OCI-M2 (cell line): ENCODE results near the gene AHCYL2.
"Not testable (repeated sequence)": the region's sequence is repeated elsewhere in the genome, so short reads cannot be mapped to it uniquely, and the experiment has no call there.

Experiments
- DNase-seq: peaks from one replicate; lab custom pipeline; 2025; ENCODE audit not compliant: unreplicated experiment; lab: John Stamatoyannopoulos, UW

Gene AHCYL2

GRCh38 chr7:129240119-129240820 lies 15.4 kb downstream of the AHCYL2 start:
- no peak for DNase-seq

- DNase-seq, result no peak
These were observed 19.4 kb downstream of the AHCYL2 start for GRCh38 chr7:129244220-129244619.

GRCh38 chr7:129245533-129245932 lies 20.7 kb downstream of the AHCYL2 start:
- DNase-seq, result no peak

GRCh38 chr7:129247087-129247486 lies 22.3 kb downstream of the AHCYL2 start:
- no peak for DNase-seq

GRCh38 chr7:129252128-129252527 lies 27.3 kb downstream of the AHCYL2 start:
- no peak for DNase-seq

- DNase-seq, result not testable (repeated sequence)
These were observed 27.8 kb downstream of the AHCYL2 start for GRCh38 chr7:129252603-129253002.

GRCh38 chr7:129255800-129256199 lies 31.0 kb downstream of the AHCYL2 start:
- DNase-seq, result no peak

- no peak for DNase-seq
These were observed 31.4 kb downstream of the AHCYL2 start for GRCh38 chr7:129256221-129256620.

GRCh38 chr7:129257168-129257567 lies 32.3 kb downstream of the AHCYL2 start:
- DNase-seq, result peak; percentile 71

GRCh38 chr7:129258649-129259389 lies 34.0 kb downstream of the AHCYL2 start:
- no peak for DNase-seq

- DNase-seq, result no peak
These were observed 37.5 kb downstream of the AHCYL2 start for GRCh38 chr7:129262324-129262723.

GRCh38 chr7:129263168-129263567 lies 38.3 kb downstream of the AHCYL2 start:
- DNase-seq, result no peak

GRCh38 chr7:129264534-129264933 lies 39.7 kb downstream of the AHCYL2 start:
- DNase-seq, result no peak

- no peak for DNase-seq
These were observed 40.5 kb downstream of the AHCYL2 start for GRCh38 chr7:129265328-129265727.

GRCh38 chr7:129266181-129266580 lies 41.4 kb downstream of the AHCYL2 start:
- no peak for DNase-seq

GRCh38 chr7:129270077-129270476 lies 45.2 kb downstream of the AHCYL2 start:
- DNase-seq, result no peak

- DNase-seq, result peak; percentile 56
These were observed 46.9 kb downstream of the AHCYL2 start for GRCh38 chr7:129271500-129272355.

GRCh38 chr7:129273936-129274335 lies 49.1 kb downstream of the AHCYL2 start:
- no peak for DNase-seq

GRCh38 chr7:129277629-129278028 lies 52.8 kb downstream of the AHCYL2 start:
- DNase-seq, result no peak

- DNase-seq, result no peak
These were observed 53.9 kb downstream of the AHCYL2 start for GRCh38 chr7:129278688-129279087.

- no peak for DNase-seq
These were observed 54.9 kb downstream of the AHCYL2 start for GRCh38 chr7:129279757-129280156.

GRCh38 chr7:129281163-129281562 lies 56.3 kb downstream of the AHCYL2 start:
- DNase-seq, result no peak
